GM12878 (cell line): ENCODE measurements around the gene TLE2. TPM values are rescaled to one million over a fixed set of nuclear protein-coding genes. Genes with fewer than 3 reads are reported as not detected.

Experiments
- ATAC-seq: fragments of 200-7000 bp; cut with Tn5 transposase; 3 replicates; pipeline ENCODE4 v1.9.1; 2020; ENCODE audit warnings: mild to moderate bottlenecking, moderate library complexity
- BruUV-seq: library from RNA; stranded (reverse); fragments of 400-500 nt; replicated peaks from 2 replicates; lab custom pipeline; 2021; lab: Mats Ljungman, UMichigan
- CTCF ChIA-PET: fragments of 300-600 bp; sonication (Branson Sonifier 250); formaldehyde crosslinking; extraction: SDS; loops from one replicate; lab custom pipeline; 2021; ENCODE audit warnings: inconsistent platforms; lab: Yijun Ruan, JAX
- POLR2A ChIA-PET: fragments of 350-600 bp; formaldehyde crosslinking; extraction: SDS; loops from one replicate; lab custom pipeline; 2021; ENCODE audit warnings: inconsistent platforms; lab: Charles Lee
- RAD21 ChIA-PET: fragments of 300-600 bp; sonication (Branson Sonifier 250); formaldehyde crosslinking; loops from one replicate; lab custom pipeline; 2023; ENCODE audit warnings: antibody characterized with exemption; ENCODE audit not compliant: unreplicated experiment; lab: Charles Lee
- SMC1A ChIA-PET: fragments of 300-600 bp; sonication (Branson Sonifier 250); formaldehyde crosslinking; loops from one replicate; lab custom pipeline; 2023; ENCODE audit not compliant: unreplicated experiment, uncharacterized antibody; lab: Charles Lee
- DNase-seq: peaks from one replicate; pipeline ENCODE4 v3.0.0-alpha.2; 2011; ENCODE audit warnings: low read depth, low spot score
- FAIRE-seq: peaks from 3 replicates; lab custom pipeline; 2011; peaks lifted over from hg19 to GRCh38; lab: Jason Lieb, UNC
- H2AFZ ChIP-seq: 2 replicates; pipeline ENCODE4 v1.6.0; 2011; ENCODE audit warnings: low read depth, low read length, control low read depth; ENCODE audit not compliant: control insufficient read depth
- H3K27ac ChIP-seq: 2 replicates; pipeline ENCODE4 v1.5.1; 2011; ENCODE audit warnings: control low read depth; ENCODE audit not compliant: control insufficient read depth, insufficient read depth
- H3K27me3 ChIP-seq, 2 experiments: replicated peaks in 1 of 2; 2 replicates each; pipeline versions ENCODE4 v1.6.0 to v1.6.1; 2011; ENCODE audit warnings: low read length in 1 of 2; ENCODE audit not compliant: control insufficient read depth in 2 of 2, insufficient read depth in 2 of 2
- H3K36me3 ChIP-seq, 2 experiments: 2 replicates each; pipeline ENCODE4 v1.5.1; 2011; ENCODE audit warnings: low read length in 1 of 2; ENCODE audit not compliant: control insufficient read depth in 2 of 2, insufficient read depth in 2 of 2
- H3K4me1 ChIP-seq: 2 replicates; pipeline ENCODE4 v1.6.1; 2011; ENCODE audit warnings: mild to moderate bottlenecking, low read length, moderate library complexity, mixed read lengths; ENCODE audit not compliant: control insufficient read depth, insufficient read depth
- H3K4me2 ChIP-seq: 2 replicates; pipeline ENCODE4 v1.6.0; 2011; ENCODE audit warnings: control low read depth; ENCODE audit not compliant: control insufficient read depth, insufficient read depth
- H3K4me3 ChIP-seq: fragments of 200-600 bp; sonication (generic); 2 replicates; pipeline ENCODE4 v1.5.1; 2016
- H3K79me2 ChIP-seq: 2 replicates; pipeline ENCODE4 v1.6.0; 2011; ENCODE audit warnings: low read length; ENCODE audit not compliant: control insufficient read depth, insufficient read depth
- H3K9ac ChIP-seq: 2 replicates; pipeline ENCODE4 v1.8.0; 2011; ENCODE audit warnings: low read length, control low read depth, mixed read lengths; ENCODE audit not compliant: control insufficient read depth, insufficient read depth
- H3K9me3 ChIP-seq: replicated peaks from 3 replicates; pipeline ENCODE4 v1.5.1; 2011; ENCODE audit warnings: mild to moderate bottlenecking, low read length; ENCODE audit not compliant: control insufficient read depth, insufficient read depth
- H4K20me1 ChIP-seq: 2 replicates; pipeline ENCODE4 v1.6.0; 2011; ENCODE audit not compliant: control insufficient read depth, insufficient read depth
- EZH2 ChIP-seq: IDR thresholded peaks from 2 replicates; pipeline ENCODE4 v1.6.1; 2012; ENCODE audit warnings: low read depth, mild to moderate bottlenecking, control low read depth, inconsistent platforms, low read length, borderline replicate concordance; ENCODE audit not compliant: control insufficient read depth
- HDAC6 ChIP-seq: fragments of 200-600 bp; sonication (generic); IDR thresholded peaks from one replicate; pipeline ENCODE4 v1.8.0; 2017; ENCODE audit warnings: antibody characterized with exemption; ENCODE audit not compliant: unreplicated experiment
- IRF5 ChIP-seq: fragments of 450-650 bp; IDR thresholded peaks from 2 replicates; pipeline ENCODE4 v1.6.1; 2017; ENCODE audit warnings: borderline replicate concordance
- MXI1 ChIP-seq: fragments of 150-350 bp; IDR thresholded peaks from 2 replicates; pipeline ENCODE4 v1.6.1; 2011; ENCODE audit warnings: low read depth, mild to moderate bottlenecking, inconsistent platforms, low read length, improper control_type of control experiment
- NFIC ChIP-seq: IDR thresholded peaks from 2 replicates; pipeline ENCODE4 v1.6.1; 2012; ENCODE audit warnings: low read depth, mild to moderate bottlenecking, inconsistent platforms, low read length, moderate library complexity
- PKNOX1 ChIP-seq: fragments of 450-650 bp; IDR thresholded peaks from 2 replicates; pipeline ENCODE4 v1.6.1; 2016; ENCODE audit warnings: mild to moderate bottlenecking
- PML ChIP-seq: IDR thresholded peaks from 2 replicates; pipeline ENCODE4 v1.6.1; 2012; ENCODE audit warnings: low read length, inconsistent platforms
- RB1 ChIP-seq: fragments of 450-650 bp; formaldehyde crosslinking; IDR thresholded peaks from 2 replicates; pipeline ENCODE4 v1.6.1; 2017; ENCODE audit warnings: mild to moderate bottlenecking, borderline replicate concordance
- STAT3 ChIP-seq: IDR thresholded peaks from 2 replicates; pipeline ENCODE4 v1.6.1; 2011; ENCODE audit warnings: low read depth, low read length, improper control_type of control experiment
- TAF1 ChIP-seq: IDR thresholded peaks from 2 replicates; pipeline ENCODE4 v1.6.1; 2011; ENCODE audit warnings: mild to moderate bottlenecking, low read depth, low read length, borderline replicate concordance
- ZBTB33 ChIP-seq: fragments of 450-650 bp; IDR thresholded peaks from 2 replicates; pipeline ENCODE4 v1.6.1; 2017; ENCODE audit warnings: mild to moderate bottlenecking
- ZNF622 ChIP-seq: fragments of 450-650 bp; IDR thresholded peaks from 2 replicates; pipeline ENCODE4 v1.6.1; 2017; ENCODE audit warnings: mild to moderate bottlenecking, inconsistent platforms
- WGBS: methylation state at CpG from one replicate; pipeline ENCODE4 v1.1.6; 2016; ENCODE audit warnings: low lambda C conversion rate; ENCODE audit not compliant: insufficient replicate concordance, insufficient coverage; ENCODE audit errors: missing lambda C conversion rate; 5-methylcytosine and 5-hydroxymethylcytosine counted together
- in situ Hi-C: fragments of 300-500 bp; cut with MboI; formaldehyde crosslinking; loops from 9 replicates; pipeline ENCODE4 v1.14.3; 2018; ENCODE audit warnings: mixed read lengths
- intact Hi-C: fragments of 100-400 bp; cut with micrococcal nuclease; formaldehyde crosslinking; loops from one replicate; pipeline ENCODE4 v1.14.2; 2022; ENCODE audit not compliant: unreplicated experiment
- polyA plus RNA-seq, 11 experiments: library from polyadenylated mRNA; depleted of rRNA in 4 of 11; unstranded in 6 of 11; stranded (reverse) in 5 of 11; fragments of >200 nt; fragmentation: Nextera tagmentation in 4 of 11; fragmentation: Illumina TruSeq in 1 of 11; extraction: Ambion mirVana in 4 of 11; extraction: Trizol in 1 of 11; gene quantifications; 1 replicate in 1 of 11; 2 replicates in 10 of 11; pipeline versions ENCODE4 v1.2.1 to v1.2.3, GENCODE V29; 2011 to 2016; ENCODE audit warnings: inconsistent platforms in 2 of 11, missing spikeins in 2 of 11, low read depth in 1 of 11
- total RNA-seq, 4 experiments: library from RNA; depleted of rRNA in 3 of 4; stranded (reverse); fragments of >200 nt in 3 of 4; fragmentation: Illumina TruSeq in 1 of 4; extraction: Trizol in 1 of 4; gene quantifications; 2 replicates each; pipeline versions ENCODE4 v1.2.1 to v1.2.3, GENCODE V29; 2013 to 2021

Gene TLE2
- total and polyA plus RNA-seq, 10 of the 15 experiments (the other 5 are each of a cell fraction or from before 2014, with no cell fraction given) = 0.05 to 0.21 (median 0.11) TPM; not detected in 5

GRCh38 chr19:2960120-2960519 lies 69.0 kb downstream of the TLE2 start:
- no peaks in the 10 kb centered on the region for H3K9me3 ChIP-seq
- no peak overlapping the region for H3K9ac ChIP-seq
- ATAC-seq (no peak), FAIRE-seq (no peak), DNase-seq (no peak)
- ChIA-PET SMC1A (interaction anchor here (1.0 kb wide), 1 partner anchor 10 kb away, joined by 3 read pairs; no protein-coding TSS in a partner anchor), CTCF (interaction anchor here (0.6 to 3.9 kb wide), 7 partner anchors 9 to 312 kb away, joined by 3 to 14 read pairs (median 4); no protein-coding TSS in a partner anchor), RAD21 (interaction anchor here (1.2 kb wide), 1 partner anchor 10 kb away, joined by 3 read pairs; no protein-coding TSS in a partner anchor), POLR2A (interaction anchor here (0.6 kb wide), 1 partner anchor 668 kb away, joined by 4 read pairs; no protein-coding TSS in a partner anchor)
- in situ Hi-C loops (loop anchor here (5.0 kb wide), 1 partner anchor 142 kb away; no protein-coding TSS in a partner anchor), intact Hi-C loops (no loop called here)
- H3K4me2 ChIP-seq = no peak overlapping the region
- no peaks in the 10 kb centered on the region for H3K27me3 ChIP-seq
- 64% methylated on average over 11 of the region's 12 CpGs for WGBS
- H2AFZ ChIP-seq = no peak overlapping the region
- no peak overlapping the region for H3K27ac ChIP-seq
- BruUV-seq = no TSS peak
- no peak overlapping the region for H3K4me3 ChIP-seq
- no peaks in the 10 kb centered on the region for H4K20me1 ChIP-seq
- no peaks in the 10 kb centered on the region for H3K36me3 ChIP-seq
- TF ChIP-seq NFIC (no peak), EZH2 (no peak), IRF5 (no peak), RB1 (no peak), MXI1 (no peak), STAT3 (no peak), ZNF622 (no peak), PKNOX1 (no peak), PML (no peak), TAF1 (no peak), HDAC6 (no peak), ZBTB33 (no peak)
- H3K79me2 ChIP-seq = no peaks in the 10 kb centered on the region
- H3K4me1 ChIP-seq = no peaks in the 10 kb centered on the region
